ENCODE measurements around the gene SLC30A1.

- no peak for TF ChIP-seq CTCF (IDR thresholded peaks at IDR 0.05)
- TF ChIP-seq POLR2AphosphoS5 (IDR thresholded peaks at IDR 0.05; ENCODE audit: insufficient read depth in 1 of 2, low read depth in 1 of 2) = no peak
Observed at GRCh38 chr1:211553549-211553948, 25.4 kb downstream of the SLC30A1 start.
